KMS-11 (cell line): Measurements from ENCODE around the gene NECTIN4.

ENCODE experiments used
- H2AFZ ChIP-seq: fragments of 200-600 bp; sonication (generic); 2 replicates; pipeline ENCODE4 v1.6.1; 2016; ENCODE audit warnings: antibody characterized with exemption, mixed run types, low read depth
- H3K27ac ChIP-seq: fragments of 200-600 bp; sonication (generic); 2 replicates; pipeline ENCODE4 v1.6.1; 2016; ENCODE audit warnings: mild to moderate bottlenecking, mixed run types
- H3K27me3 ChIP-seq: fragments of 200-600 bp; sonication (generic); 2 replicates; pipeline ENCODE4 v1.6.1; 2017; ENCODE audit warnings: mild to moderate bottlenecking, low read depth, mixed run types, moderate library complexity; ENCODE audit not compliant: insufficient read depth
- H3K36me3 ChIP-seq: fragments of 200-600 bp; sonication (generic); 2 replicates; pipeline ENCODE4 v1.6.1; 2017; ENCODE audit warnings: mild to moderate bottlenecking, mixed run types; ENCODE audit not compliant: insufficient read depth
- H3K4me1 ChIP-seq: fragments of 200-600 bp; sonication (generic); 2 replicates; pipeline ENCODE4 v1.6.1; 2016; ENCODE audit warnings: mild to moderate bottlenecking, low read depth, mixed run types; ENCODE audit not compliant: poor library complexity, severe bottlenecking
- H3K4me2 ChIP-seq: fragments of 200-600 bp; sonication (generic); 2 replicates; pipeline ENCODE4 v1.7.0; 2016; ENCODE audit warnings: mild to moderate bottlenecking, mixed run types
- H3K4me3 ChIP-seq: fragments of 200-600 bp; sonication (generic); IDR thresholded peaks from 2 replicates; pipeline ENCODE4 v1.6.1; 2017; ENCODE audit warnings: low read depth, low read length, mixed read lengths; ENCODE audit not compliant: insufficient read depth
- H3K79me2 ChIP-seq: fragments of 200-600 bp; sonication (generic); 2 replicates; pipeline ENCODE4 v1.6.1; 2016; ENCODE audit warnings: low read depth, mixed run types; ENCODE audit not compliant: insufficient read depth
- H3K9ac ChIP-seq: fragments of 200-600 bp; sonication (generic); 2 replicates; pipeline ENCODE4 v1.6.1; 2016; ENCODE audit warnings: mild to moderate bottlenecking, mixed run types
- H4K20me1 ChIP-seq: fragments of 200-600 bp; sonication (generic); 2 replicates; pipeline ENCODE4 v1.6.1; 2016; ENCODE audit warnings: mild to moderate bottlenecking, mixed run types; ENCODE audit not compliant: insufficient read depth
- CTCF ChIP-seq: fragments of 200-600 bp; sonication (generic); conservative IDR thresholded peaks from 2 replicates; pipeline ENCODE4 v1.6.1; 2017; ENCODE audit warnings: low read depth, mild to moderate bottlenecking, antibody characterized with exemption, low read length, moderate library complexity, mixed read lengths

The NECTIN4 gene

GRCh38 chr1:161080441-161081405, 8.6 kb downstream of the NECTIN4 start:
- Histone ChIP-seq H3K4me2 (no peak overlapping the region), H3K36me3 (no peaks in the 10 kb centered on the region), H3K4me3 (no peak overlapping the region), H3K9ac (no peak overlapping the region), H3K79me2 (no peaks in the 10 kb centered on the region), H2AFZ (no peak overlapping the region), H3K27ac (no peak overlapping the region), H4K20me1 (no peaks in the 10 kb centered on the region), H3K4me1 (peaks cover 8% of the 10 kb centered on the region), H3K27me3 (no peaks in the 10 kb centered on the region)
- no peak for TF ChIP-seq CTCF

GRCh38 chr1:161079436-161080110, 9.8 kb downstream of the NECTIN4 start:
- no peak overlapping the region for H3K27ac ChIP-seq

GRCh38 chr1:161077426-161077825, 11.9 kb downstream of the NECTIN4 start:
- Histone ChIP-seq H3K79me2 (no peaks in the 10 kb centered on the region), H4K20me1 (no peaks in the 10 kb centered on the region), H3K4me3 (no peak overlapping the region), H3K4me1 (no peaks in the 10 kb centered on the region), H3K27me3 (no peaks in the 10 kb centered on the region), H3K36me3 (no peaks in the 10 kb centered on the region), H3K9ac (no peak overlapping the region), H2AFZ (no peak overlapping the region), H3K27ac (no peak overlapping the region), H3K4me2 (no peak overlapping the region)
- no peak for TF ChIP-seq CTCF

More at GRCh38 chr1:161079436-161080110, 9.8 kb downstream of the NECTIN4 start:
- H3K27me3 ChIP-seq, result no peaks in the 10 kb centered on the region
- TF ChIP-seq CTCF, result no peak
- no peak overlapping the region for H3K4me2 ChIP-seq
- no peak overlapping the region for H2AFZ ChIP-seq
- H3K9ac ChIP-seq, result no peak overlapping the region
- no peaks in the 10 kb centered on the region for H3K79me2 ChIP-seq
- peaks cover 8% of the 10 kb centered on the region for H3K4me1 ChIP-seq
- H3K4me3 ChIP-seq, result no peak overlapping the region
- H3K36me3 ChIP-seq, result no peaks in the 10 kb centered on the region
- no peaks in the 10 kb centered on the region for H4K20me1 ChIP-seq

- no peak for TF ChIP-seq CTCF
- H3K4me1 ChIP-seq, result peaks cover 8% of the 10 kb centered on the region
Measured at GRCh38 chr1:161076410-161076809, 12.9 kb downstream of the NECTIN4 start.

More at GRCh38 chr1:161076410-161076809, 12.9 kb downstream of the NECTIN4 start:
- H3K79me2 ChIP-seq, result no peaks in the 10 kb centered on the region
- no peak overlapping the region for H2AFZ ChIP-seq
- H3K4me3 ChIP-seq, result no peak overlapping the region
- no peak overlapping the region for H3K9ac ChIP-seq
- no peaks in the 10 kb centered on the region for H4K20me1 ChIP-seq
- no peaks in the 10 kb centered on the region for H3K27me3 ChIP-seq
- H3K36me3 ChIP-seq, result no peaks in the 10 kb centered on the region
- no peak overlapping the region for H3K4me2 ChIP-seq
- no peak overlapping the region for H3K27ac ChIP-seq
